HuH-7.5 (cell line): ENCODE measurements around the gene LGALS3BP.
A peak's percentile ranks its signal among the peaks of the same experiment; 100 is the strongest.

Experiments
- DNase-seq: peaks from one replicate; pipeline ENCODE4 v3.0.0; 2011; ENCODE audit warnings: low spot score

Gene LGALS3BP

DNA sequence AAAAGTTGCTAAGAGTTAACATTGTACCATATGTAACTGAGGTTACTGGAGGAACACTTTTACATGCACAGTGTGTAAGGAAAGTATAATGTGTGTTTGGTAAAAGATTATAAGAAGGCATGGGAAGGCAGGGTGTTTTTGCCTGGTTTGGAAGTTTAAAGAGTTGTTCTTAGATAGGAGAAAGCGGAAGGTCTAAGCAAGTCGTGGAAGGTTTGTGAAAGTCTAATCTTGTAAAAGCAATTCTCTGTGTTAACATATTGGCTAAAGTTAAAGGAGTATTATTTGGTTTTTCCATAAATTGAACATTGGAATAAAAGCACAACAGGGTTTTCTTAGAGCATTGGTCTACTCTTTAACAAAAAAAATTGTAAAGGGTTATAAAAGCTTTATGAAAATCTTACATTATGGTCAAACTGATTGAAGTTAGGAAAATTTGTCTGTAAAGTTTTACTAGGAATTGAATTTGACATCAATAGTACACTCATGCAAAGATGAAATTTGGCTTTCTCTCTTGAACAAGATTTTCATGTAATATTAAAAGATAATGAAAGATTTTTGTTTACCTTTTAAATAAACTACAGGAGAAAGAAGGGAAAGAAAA is 34.5 kb upstream of the LGALS3BP start:
- no peak for DNase-seq

- DNase-seq = no peak
Observed at GRCh38 chr17:79012563-79013134, 32.9 kb upstream of the LGALS3BP start.

GRCh38 chr17:79011451-79012147 is 31.9 kb upstream of the LGALS3BP start:
- DNase-seq = no peak

- no peak for DNase-seq
Observed at GRCh38 chr17:79010304-79010646, 30.6 kb upstream of the LGALS3BP start.

DNA sequence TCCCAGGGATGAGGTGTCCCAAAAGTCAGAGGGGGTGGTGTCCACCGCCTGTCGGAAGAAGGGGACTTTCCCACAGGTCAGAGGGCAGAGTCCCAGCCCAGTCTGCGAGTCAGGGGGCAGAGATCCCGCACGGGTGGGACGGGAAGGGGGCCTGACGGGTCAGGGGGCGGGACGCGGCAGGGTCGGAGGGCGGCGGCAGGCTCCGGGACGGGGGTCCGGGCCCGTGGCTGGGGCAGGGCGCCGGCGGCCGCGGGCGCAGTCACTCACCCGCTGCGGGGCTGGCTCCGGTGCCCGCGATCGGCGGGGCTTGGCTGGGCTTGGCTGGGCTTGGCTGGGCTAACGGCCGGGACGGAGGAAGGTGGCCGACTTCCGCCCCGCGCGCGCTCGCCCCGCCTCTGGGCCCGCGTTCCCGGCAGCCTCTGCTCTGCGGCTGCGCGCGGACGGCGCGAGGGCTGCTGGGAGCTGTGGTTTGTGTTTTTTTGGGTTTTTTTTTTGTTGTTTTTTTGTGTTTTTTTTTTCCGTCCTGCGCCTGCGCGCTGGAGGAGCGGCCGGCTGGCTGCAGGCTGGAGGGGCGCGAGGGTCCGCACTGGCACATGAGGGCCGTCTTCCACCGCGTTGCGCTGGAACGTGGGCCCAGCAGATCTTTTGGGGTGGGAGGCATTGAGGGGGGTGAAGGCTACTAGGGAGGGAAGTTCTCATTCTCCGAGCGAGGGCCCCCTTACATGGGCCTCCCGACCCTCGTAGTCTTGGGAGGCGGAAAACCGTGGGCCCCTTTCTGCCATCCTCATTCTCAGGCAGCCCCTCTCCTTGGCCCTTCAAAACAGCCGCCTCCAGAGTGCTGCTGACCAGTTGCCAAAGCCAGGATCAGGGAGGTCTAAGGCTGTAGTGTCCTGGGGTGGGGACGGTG is 29.9 kb upstream of the LGALS3BP start, which contains the start of gene CANT1:
TSS of gene CANT1 (minus strand) at position 368 of the 907 bp plus-strand sequence. CDS start 12,142 bp downstream, outside the sequence.
- peak; percentile 86 for DNase-seq

DNA sequence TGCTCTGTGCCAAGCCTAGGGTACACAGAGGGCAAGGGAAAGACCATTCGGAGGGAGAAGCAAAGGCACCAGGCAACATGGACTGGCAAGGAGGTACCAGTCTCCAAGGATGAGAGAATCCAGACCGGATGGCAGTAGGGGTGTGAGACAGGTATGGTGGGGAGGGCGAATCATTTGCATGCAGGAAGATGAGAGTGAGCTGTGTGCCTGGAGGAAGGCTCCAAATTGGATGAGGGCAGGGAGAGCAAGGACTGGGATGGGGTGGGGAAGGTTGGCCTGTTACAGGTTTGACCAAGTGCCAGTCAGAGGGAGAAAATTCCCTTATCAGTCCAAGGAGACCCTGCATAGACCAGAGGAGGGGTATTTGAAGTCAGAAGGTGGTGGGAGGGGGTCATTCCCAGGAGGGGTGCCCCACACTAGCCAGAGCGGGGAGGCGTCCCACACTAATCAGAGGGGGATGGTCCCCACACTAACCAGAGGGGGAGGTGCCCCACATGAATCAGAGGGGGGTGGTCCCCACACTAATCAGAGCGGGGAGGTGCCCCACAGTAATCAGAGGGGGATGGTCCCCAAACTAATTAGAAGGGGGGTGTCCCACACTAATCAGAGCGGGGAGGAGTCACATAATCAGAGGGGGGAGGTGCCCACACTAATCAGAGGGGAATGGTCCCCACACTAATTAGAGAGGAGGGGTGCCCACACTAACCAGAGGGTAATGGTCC is 29.1 kb upstream of the LGALS3BP start:
- no peak for DNase-seq

DNA sequence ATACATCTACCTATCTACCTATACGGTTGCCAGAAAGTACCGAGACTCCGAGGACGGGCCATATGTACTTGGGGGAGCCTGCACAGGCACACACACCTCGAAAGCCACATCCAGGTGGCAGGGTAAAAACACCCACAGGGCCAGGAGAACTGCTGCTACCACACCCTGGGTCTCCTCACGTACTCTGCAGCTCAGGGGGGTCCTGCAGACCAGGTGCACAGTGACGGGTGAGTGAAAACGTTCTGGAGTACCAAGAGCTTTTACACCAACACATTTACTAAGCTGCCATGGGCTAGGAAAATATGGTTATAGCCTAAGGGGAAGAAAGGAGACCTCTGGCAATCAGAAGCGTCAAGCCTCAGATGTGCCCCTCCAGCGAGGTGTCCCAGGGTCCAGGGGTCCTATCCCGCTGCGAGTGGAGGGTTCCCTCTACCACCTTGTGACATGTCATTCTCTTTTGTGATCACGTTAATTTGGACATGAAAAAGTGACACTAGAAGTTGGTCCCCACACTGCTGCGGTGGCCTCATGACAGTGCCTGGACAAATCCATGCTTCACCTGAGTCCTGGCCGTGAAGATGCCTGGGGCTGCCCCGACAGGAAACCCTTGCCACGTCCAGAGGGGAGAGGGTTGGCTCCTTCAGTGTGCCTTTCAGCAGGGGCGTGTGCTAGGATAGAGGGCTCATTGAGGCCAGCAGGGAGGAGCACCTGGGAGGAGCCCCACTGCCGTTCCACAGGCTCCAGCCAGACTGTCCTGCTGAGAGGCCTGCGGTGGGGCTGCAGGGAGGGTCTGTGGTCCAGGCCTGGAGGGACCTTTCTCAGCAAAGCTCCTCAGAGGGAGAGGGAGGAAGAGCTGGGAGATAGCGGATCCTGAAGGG is 28.0 kb upstream of the LGALS3BP start:
- DNase-seq = no peak

DNA sequence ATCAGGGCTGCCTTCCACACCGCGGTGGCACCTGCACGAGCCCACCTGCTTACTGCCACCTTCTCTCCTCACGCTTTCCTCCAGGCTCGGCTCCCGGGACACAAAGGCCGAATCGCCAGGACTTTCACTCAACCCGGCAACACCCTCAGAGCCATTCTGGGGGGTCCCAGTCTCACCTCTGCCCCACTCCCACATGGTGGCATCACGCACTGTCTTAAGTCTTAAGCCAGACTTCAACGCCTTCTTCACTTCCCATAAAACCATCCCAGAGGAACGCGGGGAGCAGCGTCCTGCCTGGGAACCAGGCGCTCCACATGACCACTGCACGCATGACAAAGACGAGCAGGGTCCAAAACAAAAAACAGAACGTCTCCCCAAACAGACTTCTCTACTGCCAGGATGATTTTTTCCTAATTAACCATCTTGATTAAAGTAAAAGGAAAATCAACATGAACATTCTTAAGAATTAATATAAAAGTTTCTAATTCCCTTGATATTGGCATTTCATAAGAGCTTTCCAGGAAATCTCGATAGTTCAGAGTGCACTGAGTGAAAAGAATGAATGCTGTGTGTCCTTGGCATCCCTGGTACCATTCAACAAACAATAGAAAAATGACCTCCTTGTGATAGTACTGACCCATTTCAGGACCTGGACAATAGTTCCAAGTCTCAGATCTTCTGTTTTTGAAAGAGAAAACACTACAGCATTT is 27.2 kb upstream of the LGALS3BP start:
- DNase-seq = no peak

DNA sequence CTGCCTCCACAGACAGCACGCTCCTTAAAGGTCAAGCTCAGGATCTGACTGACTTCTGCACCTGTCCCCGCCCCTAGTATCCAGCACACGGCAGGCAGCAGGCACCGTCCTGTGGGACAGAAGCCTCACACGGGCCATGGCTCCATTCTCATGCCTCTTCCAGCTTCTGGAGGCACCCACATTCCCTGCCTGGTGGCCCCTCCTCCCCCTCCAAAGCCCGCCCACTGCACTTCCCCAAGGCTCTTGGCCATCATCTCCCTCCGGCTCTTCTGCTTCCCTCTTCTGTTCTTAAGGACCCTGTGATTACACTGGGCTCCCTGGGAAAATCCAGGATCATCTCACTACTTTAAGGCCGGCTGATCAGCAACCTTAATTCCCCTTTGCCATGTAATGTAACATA is 26.3 kb upstream of the LGALS3BP start:
- DNase-seq = no peak

DNA sequence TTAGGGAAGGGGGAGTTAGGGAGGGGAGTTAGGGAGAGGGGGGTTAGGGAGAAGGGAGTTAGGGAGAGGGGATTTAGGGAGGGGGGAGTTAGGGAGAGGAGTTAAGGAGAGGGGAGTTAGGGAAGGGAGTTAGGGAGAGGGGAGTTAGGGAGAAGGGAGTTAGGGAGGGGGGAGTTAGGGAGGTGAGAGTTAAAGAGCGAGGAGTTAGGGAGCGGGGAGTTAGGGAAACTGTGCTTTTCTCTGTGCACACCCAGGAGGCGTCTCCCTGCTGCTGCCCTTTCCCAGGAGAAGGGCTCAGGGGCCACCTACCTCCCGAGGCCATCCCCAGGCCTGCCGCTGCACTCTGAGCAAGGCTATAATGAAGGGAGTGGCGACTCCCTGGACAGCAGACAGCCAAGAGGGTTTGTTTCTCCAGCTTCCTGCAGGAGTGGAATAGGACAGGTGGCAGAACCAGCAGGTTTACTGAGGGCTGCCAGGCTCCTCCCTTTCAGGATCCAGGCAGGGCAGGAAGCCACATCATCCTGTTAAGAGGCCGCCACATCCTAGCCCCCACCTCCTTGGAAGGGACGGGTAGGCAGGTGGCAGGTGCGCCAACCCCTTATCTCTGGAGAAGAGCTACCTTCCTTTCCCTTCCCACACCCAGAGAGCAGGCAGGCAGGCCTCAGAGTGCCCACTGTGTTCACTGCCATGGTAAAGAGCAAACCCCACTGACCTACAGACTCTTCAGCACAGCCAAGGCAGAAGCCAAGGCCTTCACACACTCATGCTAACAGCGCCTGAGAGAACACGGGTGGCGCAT is 25.5 kb upstream of the LGALS3BP start:
- no peak for DNase-seq

DNA sequence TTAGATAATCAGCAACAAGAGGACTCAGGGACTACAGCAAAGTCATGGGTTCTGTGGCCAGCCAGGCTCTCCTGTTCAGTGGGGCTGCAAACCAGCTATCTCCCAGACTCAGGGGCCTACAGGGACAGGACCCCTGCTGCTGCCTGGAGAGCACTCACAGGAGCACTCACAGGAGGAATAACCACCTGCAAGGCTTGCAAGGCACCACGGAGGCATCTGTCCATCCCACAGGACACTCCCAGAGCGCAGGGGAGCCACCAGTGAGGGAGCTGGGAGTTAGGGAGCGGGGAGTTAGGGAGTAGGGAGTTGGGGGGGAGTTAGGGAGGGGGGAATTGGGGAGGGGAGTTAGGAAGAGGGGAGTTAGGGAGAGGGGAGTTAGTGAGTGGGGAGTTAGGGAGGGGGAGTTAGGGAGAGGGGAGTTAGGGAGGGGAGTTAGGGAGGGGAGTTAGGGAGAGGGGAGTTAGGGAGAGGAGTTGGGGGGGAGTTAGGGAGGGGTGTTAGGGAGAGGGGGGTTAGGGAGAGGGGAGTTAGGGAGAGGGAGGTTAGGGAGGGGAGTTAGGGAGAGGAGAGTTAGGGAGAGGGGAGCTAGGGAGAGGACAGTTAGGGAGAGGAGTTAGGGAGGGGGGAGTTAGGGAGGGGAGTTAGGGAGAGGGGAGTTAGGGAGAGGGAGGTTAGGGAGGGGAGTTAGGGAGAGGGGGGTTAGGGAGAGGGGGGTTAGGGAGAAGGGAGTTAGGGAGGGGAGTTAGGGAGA is 24.1 kb upstream of the LGALS3BP start:
- DNase-seq = no peak

GRCh38 chr17:79002796-79003593 is 23.3 kb upstream of the LGALS3BP start:
- no peak for DNase-seq

DNA sequence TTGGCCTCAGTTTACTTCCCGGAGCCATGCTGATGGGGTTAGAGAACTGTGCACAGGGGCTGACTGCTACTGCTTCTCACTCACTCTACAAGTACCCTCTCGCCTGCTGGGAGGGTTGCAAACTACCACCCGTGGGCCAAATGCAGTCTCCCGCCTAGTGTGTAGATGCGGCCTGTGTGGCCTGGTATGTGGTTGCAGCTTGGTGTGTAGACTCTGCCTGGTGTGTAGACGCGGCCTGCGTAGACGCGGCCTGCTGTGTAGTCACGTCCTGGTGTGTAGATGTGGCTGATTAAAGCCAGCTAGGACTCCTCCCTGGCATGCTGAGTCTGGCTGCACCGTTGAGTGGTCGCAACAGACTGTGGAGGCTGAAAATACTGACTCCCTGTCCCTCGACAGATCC is 22.6 kb upstream of the LGALS3BP start:
- DNase-seq = no peak

DNA sequence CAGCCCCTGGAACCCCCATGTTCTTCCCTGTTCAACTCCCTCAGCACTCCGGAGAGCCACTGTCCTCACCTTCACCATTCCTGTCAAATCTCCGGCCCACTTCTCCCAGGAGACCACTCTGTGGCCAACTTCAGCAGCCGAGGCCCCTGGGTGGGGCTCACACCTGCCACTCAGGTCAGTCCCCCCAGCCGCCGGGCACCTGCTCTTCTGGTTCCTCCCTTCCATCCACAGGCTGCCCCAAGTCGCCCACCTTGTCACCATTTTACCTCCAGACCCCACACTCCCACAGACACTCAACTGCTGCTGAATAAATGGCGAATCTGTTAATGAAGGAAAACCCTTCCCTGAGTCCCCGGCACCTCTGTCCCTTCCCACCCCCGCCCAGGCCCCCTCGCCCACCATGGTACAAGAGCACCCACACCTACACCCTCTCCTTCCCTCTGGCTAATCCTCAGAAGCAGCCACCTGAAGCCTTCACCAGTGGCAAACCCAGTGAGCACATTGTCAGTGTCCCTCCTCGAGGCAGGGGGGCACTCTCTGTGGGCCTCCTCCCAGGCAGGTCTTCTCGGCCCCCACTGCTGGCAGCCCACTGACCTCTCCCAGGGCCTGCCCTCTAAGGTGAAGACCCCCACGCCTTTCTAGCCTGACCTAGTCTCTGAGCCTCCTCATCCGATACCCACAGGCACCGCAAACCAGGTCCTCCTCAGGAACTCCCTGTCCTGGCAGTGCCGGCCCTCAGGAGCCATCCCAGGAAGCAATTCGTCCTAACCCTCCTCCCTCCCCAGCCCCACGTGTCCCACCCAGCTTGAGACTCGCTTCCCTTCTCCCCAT is 21.7 kb upstream of the LGALS3BP start:
- DNase-seq = no peak

DNA sequence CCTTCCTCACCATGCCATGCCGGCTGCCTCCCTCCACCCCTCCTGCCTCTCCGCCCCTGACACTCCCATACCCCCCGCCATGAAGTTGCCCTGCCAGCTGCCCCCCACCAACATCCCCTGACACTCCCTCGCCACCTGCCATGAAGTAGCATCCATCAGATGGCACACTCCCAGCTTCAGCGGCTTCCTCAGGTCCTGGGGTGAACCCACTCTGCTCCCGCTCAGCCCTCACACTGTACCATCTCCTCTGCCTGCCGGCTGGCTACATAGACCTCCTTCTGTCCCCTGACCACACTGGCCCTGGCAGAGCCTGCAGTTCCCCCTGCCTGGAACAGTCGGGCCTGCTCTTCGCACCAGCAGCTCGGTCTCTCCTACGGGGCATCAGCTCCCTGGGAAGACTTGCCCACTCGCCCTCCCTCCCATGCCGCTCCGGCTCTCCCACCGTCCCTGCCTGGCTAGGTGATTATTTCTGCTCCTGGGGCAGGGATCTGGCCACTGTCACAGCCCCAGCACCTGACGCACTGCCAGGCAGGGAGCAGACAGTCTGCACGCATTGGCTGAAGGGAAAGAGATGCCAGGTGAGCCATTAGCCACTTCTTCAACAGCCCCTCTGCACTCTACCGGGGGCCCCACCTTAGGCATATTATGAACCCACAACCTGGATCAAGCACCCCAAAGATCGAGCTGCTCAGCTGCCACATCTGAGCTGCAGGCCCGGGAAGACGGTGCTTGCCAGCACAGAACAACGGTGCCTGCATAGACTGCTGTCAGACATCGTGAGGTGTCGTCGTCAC is 20.9 kb upstream of the LGALS3BP start:
- no peak for DNase-seq

GRCh38 chr17:78999947-79000395 is 20.2 kb upstream of the LGALS3BP start:
- DNase-seq = no peak
